HepG2 (cell line): ENCODE results near the gene BBLN. TPM values are rescaled to one million over a fixed set of nuclear protein-coding genes. Genes with fewer than 3 reads are reported as not detected.

Experiments used
- CBX5 ChIP-seq: sonication (generic); formaldehyde crosslinking; IDR thresholded peaks from 2 replicates; pipeline ENCODE4 v1.4.0; 2020; ENCODE audit warnings: missing genetic modification reagents, borderline replicate concordance
- CREB1 ChIP-seq, 2 experiments: fragments of 450-650 bp in 1 of 2; IDR thresholded peaks; 2 replicates each; pipeline ENCODE4 v1.6.1; 2016 to 2017; ENCODE audit warnings: control low read depth in 1 of 2, mild to moderate bottlenecking in 1 of 2, missing compliant biosample characterization in 1 of 2, missing genetic modification characterization in 1 of 2
- FOXP1 ChIP-seq, 2 experiments: fragments of 450-650 bp in 1 of 2; IDR thresholded peaks; 2 replicates each; pipeline ENCODE4 v1.6.1; 2017 to 2018; ENCODE audit warnings: antibody characterized with exemption in 1 of 2
- HOXA3 ChIP-seq: sonication (generic); formaldehyde crosslinking; IDR thresholded peaks from 2 replicates; pipeline ENCODE4 v1.5.0; 2020; ENCODE audit warnings: missing genetic modification reagents
- HOXA9 ChIP-seq: sonication (generic); formaldehyde crosslinking; IDR thresholded peaks from 2 replicates; pipeline ENCODE4 v1.8.1; 2022; ENCODE audit warnings: missing genetic modification reagents, mild to moderate bottlenecking, moderate library complexity, borderline replicate concordance
- NR2F1 ChIP-seq, 2 experiments: fragments of 450-650 bp in 1 of 2; formaldehyde crosslinking in 1 of 2; IDR thresholded peaks; 2 replicates each; pipeline versions ENCODE4 v1.5.0 to v1.6.1; 2016 to 2020; ENCODE audit warnings: mild to moderate bottlenecking in 1 of 2, missing compliant biosample characterization in 1 of 2, missing genetic modification reagents in 1 of 2, moderate library complexity in 1 of 2
- POGK ChIP-seq: sonication (generic); formaldehyde crosslinking; conservative IDR thresholded peaks from 2 replicates; pipeline ENCODE4 v1.8.0; 2022; ENCODE audit warnings: mild to moderate bottlenecking, moderate library complexity, missing genetic modification reagents
- RARG ChIP-seq: sonication (generic); formaldehyde crosslinking; IDR thresholded peaks from 2 replicates; pipeline ENCODE4 v1.4.0; 2020; ENCODE audit warnings: low read depth, mild to moderate bottlenecking, missing genetic modification reagents
- RFX5 ChIP-seq: IDR thresholded peaks from 2 replicates; pipeline ENCODE4 v1.6.1; 2011; ENCODE audit warnings: low read depth, low read length, improper control_type of control experiment
- SAP130 ChIP-seq: IDR thresholded peaks from 2 replicates; pipeline ENCODE4 v1.6.1; 2016; ENCODE audit warnings: low read depth
- TBP ChIP-seq: sonication (generic); formaldehyde crosslinking; IDR thresholded peaks from 2 replicates; pipeline ENCODE4 v1.5.0; 2020; ENCODE audit warnings: missing genetic modification reagents
- ZMYM3 ChIP-seq: sonication (generic); formaldehyde crosslinking; IDR thresholded peaks from 2 replicates; pipeline ENCODE4 v1.5.1; 2020; ENCODE audit warnings: mild to moderate bottlenecking, missing genetic modification reagents
- ZNF17 ChIP-seq: sonication (generic); formaldehyde crosslinking; IDR thresholded peaks from 2 replicates; pipeline ENCODE4 v1.5.0; 2020; ENCODE audit warnings: mild to moderate bottlenecking, missing genetic modification reagents
- ZNF24 ChIP-seq: fragments of 450-650 bp; IDR thresholded peaks from 2 replicates; pipeline ENCODE4 v1.6.1; 2017; ENCODE audit warnings: antibody characterized with exemption, mild to moderate bottlenecking
- ZNF430 ChIP-seq: sonication (generic); formaldehyde crosslinking; IDR thresholded peaks from 2 replicates; pipeline ENCODE4 v1.9.0; 2021; ENCODE audit warnings: mild to moderate bottlenecking, missing genetic modification reagents
- ZNF556 ChIP-seq: sonication (generic); formaldehyde crosslinking; IDR thresholded peaks from 2 replicates; pipeline ENCODE4 v1.4.0; 2020; ENCODE audit warnings: mild to moderate bottlenecking, missing genetic modification reagents, borderline replicate concordance
- ZNF83 ChIP-seq: sonication (generic); formaldehyde crosslinking; IDR thresholded peaks from 2 replicates; pipeline ENCODE4 v1.4.0; 2020; ENCODE audit warnings: missing genetic modification reagents, mild to moderate bottlenecking, borderline replicate concordance
- ZNF839 ChIP-seq: sonication (generic); formaldehyde crosslinking; IDR thresholded peaks from 2 replicates; pipeline ENCODE4 v1.4.0; 2020; ENCODE audit warnings: missing genetic modification reagents, mild to moderate bottlenecking, borderline replicate concordance
- polyA plus RNA-seq, 8 experiments: library from polyadenylated mRNA; depleted of rRNA in 3 of 8; stranded (reverse) in 7 of 8; unstranded in 1 of 8; fragments of >200 nt; fragmentation: Illumina TruSeq in 4 of 8; extraction: Trizol in 4 of 8; gene quantifications; 2 replicates each; pipeline versions ENCODE4 v1.2.1 to v1.2.3, GENCODE V29; 2011 to 2016; ENCODE audit warnings: low read depth in 4 of 8, missing spikeins in 1 of 8, mixed read lengths in 1 of 8; ENCODE audit not compliant: insufficient read depth in 1 of 8
- total RNA-seq, 5 experiments: library from RNA; depleted of rRNA; stranded (reverse); fragments of >200 nt; fragmentation: Illumina TruSeq; extraction: Trizol; gene quantifications; 2 replicates each; pipeline ENCODE4 v1.2.3, GENCODE V29; 2016; ENCODE audit warnings: low read depth in 1 of 5
- TF ChIP-seq, protein P1 (sequence below), 2 experiments: sonication (generic) in 1 of 2; formaldehyde crosslinking in 1 of 2; IDR thresholded peaks; 2 replicates each; pipeline versions ENCODE4 v1.4.0 to v1.6.1; 2016 to 2020; ENCODE audit warnings: borderline replicate concordance in 1 of 2, low read depth in 1 of 2, mild to moderate bottlenecking in 1 of 2, missing genetic modification reagents in 1 of 2
- TF ChIP-seq, protein P2 (sequence below): sonication (generic); formaldehyde crosslinking; IDR thresholded peaks from 2 replicates; pipeline ENCODE4 v1.4.0; 2020; ENCODE audit warnings: missing genetic modification reagents
- TF ChIP-seq, protein P3 (sequence below): sonication (generic); formaldehyde crosslinking; IDR thresholded peaks from 2 replicates; pipeline ENCODE4 v1.5.0; 2020; ENCODE audit warnings: mild to moderate bottlenecking, missing genetic modification reagents

The BBLN gene
- total and polyA plus RNA-seq, 2 of the 13 experiments (the other 11 are each of a cell fraction or from before 2014, with no cell fraction given): 27.6 to 33.1 TPM

DNA sequence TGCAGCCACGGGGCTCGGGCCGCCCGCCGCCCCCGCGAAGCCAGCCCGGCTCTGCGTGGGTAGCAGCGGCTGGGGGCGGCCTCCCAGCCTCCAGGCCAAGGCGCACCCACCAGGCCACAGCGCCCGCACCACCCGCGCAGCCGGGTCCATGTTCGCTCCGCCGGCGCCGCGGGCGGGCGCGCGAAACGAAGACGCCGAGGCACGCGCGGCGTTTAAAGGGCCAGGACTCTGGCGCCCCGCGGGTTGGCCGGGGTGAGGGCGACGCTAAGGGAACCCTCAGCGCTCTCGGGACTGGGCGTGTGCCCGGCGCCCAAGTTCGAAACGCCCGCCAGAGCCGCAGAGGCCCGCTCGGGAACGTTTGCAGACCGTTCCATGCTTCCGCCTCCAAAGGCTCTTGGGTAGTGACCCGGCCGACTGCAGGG lies 32.5 kb upstream of the BBLN start, which contains the start of gene PTGES2 (continued):
- TF ChIP-seq HOXA3 (no peak; the same call in 1 of the 2 replicates), CREB1 (IDR thresholded peaks at IDR 0.05) (0 out of 2 replicates have a peak, but pooled peaks have one; percentile 0), CREB1 (CRISPR knock-in tag; IDR thresholded peaks at IDR 0.05) (no peak), FOXP1 (IDR thresholded peaks at IDR 0.05) (no peak), FOXP1 (CRISPR knock-in tag; IDR thresholded peaks at IDR 0.05) (no peak), RFX5 (no peak), ZNF556 (CRISPR knock-in tag) (no peak), ZNF24 (no peak), POGK (CRISPR knock-in tag) (peak; percentile 47; the same call in 1 of the 2 replicates), ZNF83 (CRISPR knock-in tag) (no peak), NR2F1 (CRISPR knock-in tag; IDR thresholded peaks at IDR 0.05) (no peak), SAP130 (peak; percentile 80; the same call in 1 of the 2 replicates), ZNF839 (CRISPR knock-in tag) (no peak), ZNF430 (CRISPR knock-in tag) (no peak), ZMYM3 (no peak), CBX5 (CRISPR knock-in tag) (no peak), HOXA9 (CRISPR knock-in tag) (no peak), TBP (CRISPR knock-in tag) (no peak), ZNF17 (CRISPR knock-in tag) (no peak), RARG (CRISPR knock-in tag) (no peak)
- TF ChIP-seq, protein P1, sequence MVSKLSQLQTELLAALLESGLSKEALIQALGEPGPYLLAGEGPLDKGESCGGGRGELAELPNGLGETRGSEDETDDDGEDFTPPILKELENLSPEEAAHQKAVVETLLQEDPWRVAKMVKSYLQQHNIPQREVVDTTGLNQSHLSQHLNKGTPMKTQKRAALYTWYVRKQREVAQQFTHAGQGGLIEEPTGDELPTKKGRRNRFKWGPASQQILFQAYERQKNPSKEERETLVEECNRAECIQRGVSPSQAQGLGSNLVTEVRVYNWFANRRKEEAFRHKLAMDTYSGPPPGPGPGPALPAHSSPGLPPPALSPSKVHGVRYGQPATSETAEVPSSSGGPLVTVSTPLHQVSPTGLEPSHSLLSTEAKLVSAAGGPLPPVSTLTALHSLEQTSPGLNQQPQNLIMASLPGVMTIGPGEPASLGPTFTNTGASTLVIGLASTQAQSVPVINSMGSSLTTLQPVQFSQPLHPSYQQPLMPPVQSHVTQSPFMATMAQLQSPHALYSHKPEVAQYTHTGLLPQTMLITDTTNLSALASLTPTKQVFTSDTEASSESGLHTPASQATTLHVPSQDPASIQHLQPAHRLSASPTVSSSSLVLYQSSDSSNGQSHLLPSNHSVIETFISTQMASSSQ (IDR thresholded peaks at IDR 0.05; ENCODE audit: low read depth): no peak
- TF ChIP-seq, protein P1 (CRISPR knock-in tag; IDR thresholded peaks at IDR 0.05; ENCODE audit: borderline replicate concordance): no peak; the same call in 1 of the 2 replicates
- TF ChIP-seq, protein P2, sequence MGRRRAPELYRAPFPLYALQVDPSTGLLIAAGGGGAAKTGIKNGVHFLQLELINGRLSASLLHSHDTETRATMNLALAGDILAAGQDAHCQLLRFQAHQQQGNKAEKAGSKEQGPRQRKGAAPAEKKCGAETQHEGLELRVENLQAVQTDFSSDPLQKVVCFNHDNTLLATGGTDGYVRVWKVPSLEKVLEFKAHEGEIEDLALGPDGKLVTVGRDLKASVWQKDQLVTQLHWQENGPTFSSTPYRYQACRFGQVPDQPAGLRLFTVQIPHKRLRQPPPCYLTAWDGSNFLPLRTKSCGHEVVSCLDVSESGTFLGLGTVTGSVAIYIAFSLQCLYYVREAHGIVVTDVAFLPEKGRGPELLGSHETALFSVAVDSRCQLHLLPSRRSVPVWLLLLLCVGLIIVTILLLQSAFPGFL (CRISPR knock-in tag): no peak
- TF ChIP-seq, protein P3, sequence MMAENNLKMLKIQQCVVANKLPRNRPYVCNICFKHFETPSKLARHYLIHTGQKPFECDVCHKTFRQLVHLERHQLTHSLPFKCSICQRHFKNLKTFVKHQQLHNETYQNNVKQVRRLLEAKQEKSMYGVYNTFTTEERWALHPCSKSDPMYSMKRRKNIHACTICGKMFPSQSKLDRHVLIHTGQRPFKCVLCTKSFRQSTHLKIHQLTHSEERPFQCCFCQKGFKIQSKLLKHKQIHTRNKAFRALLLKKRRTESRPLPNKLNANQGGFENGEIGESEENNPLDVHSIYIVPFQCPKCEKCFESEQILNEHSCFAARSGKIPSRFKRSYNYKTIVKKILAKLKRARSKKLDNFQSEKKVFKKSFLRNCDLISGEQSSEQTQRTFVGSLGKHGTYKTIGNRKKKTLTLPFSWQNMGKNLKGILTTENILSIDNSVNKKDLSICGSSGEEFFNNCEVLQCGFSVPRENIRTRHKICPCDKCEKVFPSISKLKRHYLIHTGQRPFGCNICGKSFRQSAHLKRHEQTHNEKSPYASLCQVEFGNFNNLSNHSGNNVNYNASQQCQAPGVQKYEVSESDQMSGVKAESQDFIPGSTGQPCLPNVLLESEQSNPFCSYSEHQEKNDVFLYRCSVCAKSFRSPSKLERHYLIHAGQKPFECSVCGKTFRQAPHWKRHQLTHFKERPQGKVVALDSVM (CRISPR knock-in tag): peak; percentile 28; the same call in 1 of the 2 replicates
